MM.1S (cell line): Measurements from ENCODE around the gene PRKCH.

Experiments
- DNase-seq: peaks from one replicate; pipeline ENCODE4 v3.0.0-alpha.2; 2015
- H2AFZ ChIP-seq: fragments of 300-600 bp; sonication (generic); 2 replicates; pipeline ENCODE4 v1.6.0; 2016; ENCODE audit warnings: antibody characterized with exemption, low read length
- H3F3A ChIP-seq: fragments of 300-600 bp; sonication (generic); 2 replicates; pipeline ENCODE4 v1.6.1; 2016; ENCODE audit warnings: mild to moderate bottlenecking, antibody characterized with exemption, low read length, moderate library complexity, mixed read lengths; ENCODE audit not compliant: insufficient read depth
- H3K27ac ChIP-seq: fragments of 300-600 bp; sonication (generic); 2 replicates; pipeline ENCODE4 v1.5.1; 2016; ENCODE audit warnings: mild to moderate bottlenecking, low read length
- H3K27me3 ChIP-seq: fragments of 300-600 bp; sonication (generic); replicated peaks from 2 replicates; pipeline ENCODE4 v1.6.0; 2016; ENCODE audit warnings: low read length; ENCODE audit not compliant: insufficient read depth
- H3K36me3 ChIP-seq: fragments of 300-600 bp; sonication (generic); replicated peaks from 2 replicates; pipeline ENCODE4 v1.6.1; 2016; ENCODE audit warnings: mild to moderate bottlenecking, low read length, mixed read lengths; ENCODE audit not compliant: insufficient read depth
- H3K4me1 ChIP-seq: fragments of 300-600 bp; sonication (generic); 2 replicates; pipeline ENCODE4 v1.6.1; 2016; ENCODE audit warnings: low read length, mixed read lengths
- H3K4me2 ChIP-seq: fragments of 300-600 bp; sonication (generic); 2 replicates; pipeline ENCODE4 v1.6.0; 2016; ENCODE audit warnings: low read depth, low read length
- H3K4me3 ChIP-seq: fragments of 300-600 bp; sonication (generic); 2 replicates; pipeline ENCODE4 v1.5.1; 2016; ENCODE audit warnings: low read length, mixed read lengths
- H3K79me2 ChIP-seq: fragments of 300-600 bp; sonication (generic); 2 replicates; pipeline ENCODE4 v1.6.1; 2016; ENCODE audit warnings: mixed run types, low read length, mixed read lengths
- H3K9ac ChIP-seq: fragments of 300-600 bp; sonication (generic); 2 replicates; pipeline ENCODE4 v1.6.1; 2016; ENCODE audit warnings: low read length, mixed read lengths
- H3K9me2 ChIP-seq: fragments of 300-600 bp; sonication (generic); replicated peaks from 2 replicates; pipeline ENCODE4 v1.6.1; 2016; ENCODE audit warnings: mild to moderate bottlenecking, low read length, mixed read lengths; ENCODE audit not compliant: insufficient read depth
- H3K9me3 ChIP-seq: fragments of 300-600 bp; sonication (generic); replicated peaks from 2 replicates; pipeline ENCODE4 v1.6.1; 2016; ENCODE audit warnings: mild to moderate bottlenecking, low read length, mixed read lengths; ENCODE audit not compliant: insufficient read depth
- H4K20me1 ChIP-seq: fragments of 300-600 bp; sonication (generic); 2 replicates; pipeline ENCODE4 v1.6.1; 2016; ENCODE audit warnings: mild to moderate bottlenecking, low read length, moderate library complexity, mixed read lengths; ENCODE audit not compliant: insufficient read depth
- CTCF ChIP-seq: fragments of 300-600 bp; sonication (generic); IDR thresholded peaks from 2 replicates; pipeline ENCODE4 v1.5.1; 2016; ENCODE audit warnings: antibody characterized with exemption, low read length, mixed read lengths
- EZH2 ChIP-seq: fragments of 300-600 bp; sonication (generic); optimal IDR thresholded peaks from 2 replicates; pipeline ENCODE3; 2017; ENCODE audit warnings: low read depth, mild to moderate bottlenecking, antibody characterized with exemption, low read length, mixed read lengths
- EZH2phosphoT487 ChIP-seq: fragments of 300-600 bp; sonication (generic); IDR thresholded peaks from 2 replicates; pipeline ENCODE4 v1.6.1; 2018; ENCODE audit warnings: antibody characterized with exemption, low read length

Gene PRKCH

GRCh38 chr14:61499991-61500390 lies 178.6 kb downstream of the PRKCH start:
- Histone ChIP-seq H3K79me2 (no peaks in the 10 kb centered on the region), H4K20me1 (no peaks in the 10 kb centered on the region), H2AFZ (no peak overlapping the region), H3K4me3 (no peak overlapping the region), H3K9me2 (no peaks in the 10 kb centered on the region), H3K27ac (no peak overlapping the region), H3K9ac (no peak overlapping the region), H3F3A (no peaks in the 10 kb centered on the region), H3K36me3 (no peaks in the 10 kb centered on the region), H3K9me3 (no peaks in the 10 kb centered on the region), H3K27me3 (no peaks in the 10 kb centered on the region), H3K4me1 (no peaks in the 10 kb centered on the region), H3K4me2 (no peak overlapping the region)
- no peak for DNase-seq
- no peak for TF ChIP-seq CTCF
- no peak for TF ChIP-seq EZH2
- TF ChIP-seq EZH2phosphoT487 = no peak

- no peak overlapping the region for H2AFZ ChIP-seq
- H3K9ac ChIP-seq = no peak overlapping the region
- no peak overlapping the region for H3K4me3 ChIP-seq
- no peaks in the 10 kb centered on the region for H3K4me1 ChIP-seq
- no peaks in the 10 kb centered on the region for H3K79me2 ChIP-seq
- no peaks in the 10 kb centered on the region for H3F3A ChIP-seq
- no peaks in the 10 kb centered on the region for H3K36me3 ChIP-seq
- H3K9me2 ChIP-seq = no peaks in the 10 kb centered on the region
- no peak for TF ChIP-seq EZH2phosphoT487
- TF ChIP-seq EZH2 = no peak
- H3K27ac ChIP-seq = no peak overlapping the region
- no peaks in the 10 kb centered on the region for H3K27me3 ChIP-seq
- no peak for DNase-seq
- H4K20me1 ChIP-seq = no peaks in the 10 kb centered on the region
- H3K4me2 ChIP-seq = no peak overlapping the region
- no peaks in the 10 kb centered on the region for H3K9me3 ChIP-seq
These were observed 180.5 kb downstream of the PRKCH start for GRCh38 chr14:61501714-61502458.

- Histone ChIP-seq H3K9ac (no peak overlapping the region), H3K27me3 (no peaks in the 10 kb centered on the region), H2AFZ (no peak overlapping the region), H3K27ac (no peak overlapping the region), H3K4me2 (no peak overlapping the region), H3F3A (no peaks in the 10 kb centered on the region), H3K9me2 (no peaks in the 10 kb centered on the region), H3K36me3 (no peaks in the 10 kb centered on the region), H3K9me3 (no peaks in the 10 kb centered on the region), H4K20me1 (no peaks in the 10 kb centered on the region), H3K4me1 (no peaks in the 10 kb centered on the region), H3K79me2 (no peaks in the 10 kb centered on the region), H3K4me3 (no peak overlapping the region)
- TF ChIP-seq EZH2phosphoT487 = no peak
- TF ChIP-seq EZH2 = no peak
- TF ChIP-seq CTCF = no peak
- no peak for DNase-seq
These were observed 181.2 kb downstream of the PRKCH start for GRCh38 chr14:61502459-61503093.
